Thoracic aorta (tissue), 2 donors: Measurements from ENCODE around the gene HTRA2. TPM values are rescaled to one million over a fixed set of nuclear protein-coding genes. Genes with fewer than 3 reads are reported as not detected.

Experiments used
- ATAC-seq: fragments of 150-250 bp; one replicate; pipeline ENCODE4 v1.8.0; 2017; ENCODE audit warnings: low read depth; ENCODE audit not compliant: insufficient number of reproducible peaks, low FRiP score
- DNase-seq: peaks from one replicate; pipeline ENCODE4 v3.0.0-alpha.2; 2020; ENCODE audit warnings: low spot score
- H3K27ac ChIP-seq, 2 donors: fragments of 200-600 bp; sonication (generic); 1 replicate in 1 of 2; 2 replicates in 1 of 2; pipeline ENCODE4 v1.5.1; 2016; ENCODE audit warnings: mild to moderate bottlenecking in 2 of 2, moderate library complexity in 2 of 2
- H3K27me3 ChIP-seq: fragments of 200-600 bp; sonication (generic); replicated peaks from 2 replicates; pipeline ENCODE4 v1.6.0; 2016; ENCODE audit warnings: mild to moderate bottlenecking; ENCODE audit not compliant: insufficient read depth
- H3K36me3 ChIP-seq: fragments of 200-600 bp; sonication (generic); one replicate; pipeline ENCODE4 v1.5.1; 2016
- H3K4me1 ChIP-seq, 2 donors: fragments of 200-600 bp; sonication (generic); 1 replicate in 1 of 2; 2 replicates in 1 of 2; pipeline versions ENCODE4 v1.5.1 to v1.6.0; 2016; ENCODE audit warnings: low read depth in 2 of 2, mild to moderate bottlenecking in 1 of 2; ENCODE audit not compliant: control insufficient read depth in 1 of 2
- H3K4me3 ChIP-seq: fragments of 200-600 bp; sonication (generic); 2 replicates; pipeline ENCODE4 v1.5.1; 2016; ENCODE audit warnings: mild to moderate bottlenecking
- H3K9me3 ChIP-seq: fragments of 200-600 bp; sonication (generic); 2 replicates; pipeline ENCODE4 v1.5.1; 2016
- total RNA-seq, 2 donors: library from RNA; depleted of rRNA; stranded (reverse); fragments of >200 nt; gene quantifications; one replicate each; pipeline versions ENCODE4 v1.1.0 to v1.2.3, GENCODE V29; 2016
- TF ChIP-seq, protein P1 (sequence below): fragments of 200-600 bp; sonication (generic); IDR thresholded peaks from one replicate; pipeline ENCODE4 v1.5.1; 2019; ENCODE audit warnings: antibody characterized with exemption

The HTRA2 gene
- total RNA-seq, 2 donors from 2014 or later = 34.9 to 35.6 TPM

DNA sequence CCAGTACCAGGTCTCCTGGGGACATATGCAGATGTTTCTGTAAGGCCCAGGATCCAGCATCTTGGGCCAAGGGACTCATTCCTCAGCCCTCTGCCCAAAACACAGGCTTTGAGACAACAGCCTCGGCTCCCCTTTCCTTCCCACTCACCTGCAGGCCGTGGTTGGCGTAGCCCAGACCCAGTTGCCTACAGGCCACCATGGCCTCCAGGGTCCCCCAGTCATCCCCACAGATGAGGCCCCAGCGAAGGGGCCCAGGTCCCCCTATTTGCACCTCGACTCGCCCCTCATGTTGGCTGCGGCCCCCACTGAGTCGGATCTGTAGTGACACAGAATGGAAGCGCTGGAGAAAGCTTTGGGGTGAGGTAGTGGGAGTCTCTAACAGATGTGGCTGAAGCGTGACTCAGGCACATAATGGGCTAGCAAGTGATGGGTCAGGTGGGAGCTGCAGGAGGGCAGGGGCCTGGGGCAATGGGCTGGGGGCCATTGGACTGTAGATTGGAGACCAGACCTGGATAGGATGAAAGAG lies 5.8 kb downstream of the HTRA2 start:
- TF ChIP-seq, protein P1, sequence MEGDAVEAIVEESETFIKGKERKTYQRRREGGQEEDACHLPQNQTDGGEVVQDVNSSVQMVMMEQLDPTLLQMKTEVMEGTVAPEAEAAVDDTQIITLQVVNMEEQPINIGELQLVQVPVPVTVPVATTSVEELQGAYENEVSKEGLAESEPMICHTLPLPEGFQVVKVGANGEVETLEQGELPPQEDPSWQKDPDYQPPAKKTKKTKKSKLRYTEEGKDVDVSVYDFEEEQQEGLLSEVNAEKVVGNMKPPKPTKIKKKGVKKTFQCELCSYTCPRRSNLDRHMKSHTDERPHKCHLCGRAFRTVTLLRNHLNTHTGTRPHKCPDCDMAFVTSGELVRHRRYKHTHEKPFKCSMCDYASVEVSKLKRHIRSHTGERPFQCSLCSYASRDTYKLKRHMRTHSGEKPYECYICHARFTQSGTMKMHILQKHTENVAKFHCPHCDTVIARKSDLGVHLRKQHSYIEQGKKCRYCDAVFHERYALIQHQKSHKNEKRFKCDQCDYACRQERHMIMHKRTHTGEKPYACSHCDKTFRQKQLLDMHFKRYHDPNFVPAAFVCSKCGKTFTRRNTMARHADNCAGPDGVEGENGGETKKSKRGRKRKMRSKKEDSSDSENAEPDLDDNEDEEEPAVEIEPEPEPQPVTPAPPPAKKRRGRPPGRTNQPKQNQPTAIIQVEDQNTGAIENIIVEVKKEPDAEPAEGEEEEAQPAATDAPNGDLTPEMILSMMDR = no peak
- H3K9me3 ChIP-seq = no peaks in the 10 kb centered on the region
- peaks cover 5 to 13% of the 10 kb centered on the region in 2 donors for H3K4me1 ChIP-seq
- no peak for ATAC-seq
- H3K27ac ChIP-seq = no peak overlapping the region
- no peak overlapping the region for H3K4me3 ChIP-seq
- no peak for DNase-seq
- H3K27me3 ChIP-seq = no peaks in the 10 kb centered on the region
- H3K36me3 ChIP-seq = peaks cover 15% of the 10 kb centered on the region

DNA sequence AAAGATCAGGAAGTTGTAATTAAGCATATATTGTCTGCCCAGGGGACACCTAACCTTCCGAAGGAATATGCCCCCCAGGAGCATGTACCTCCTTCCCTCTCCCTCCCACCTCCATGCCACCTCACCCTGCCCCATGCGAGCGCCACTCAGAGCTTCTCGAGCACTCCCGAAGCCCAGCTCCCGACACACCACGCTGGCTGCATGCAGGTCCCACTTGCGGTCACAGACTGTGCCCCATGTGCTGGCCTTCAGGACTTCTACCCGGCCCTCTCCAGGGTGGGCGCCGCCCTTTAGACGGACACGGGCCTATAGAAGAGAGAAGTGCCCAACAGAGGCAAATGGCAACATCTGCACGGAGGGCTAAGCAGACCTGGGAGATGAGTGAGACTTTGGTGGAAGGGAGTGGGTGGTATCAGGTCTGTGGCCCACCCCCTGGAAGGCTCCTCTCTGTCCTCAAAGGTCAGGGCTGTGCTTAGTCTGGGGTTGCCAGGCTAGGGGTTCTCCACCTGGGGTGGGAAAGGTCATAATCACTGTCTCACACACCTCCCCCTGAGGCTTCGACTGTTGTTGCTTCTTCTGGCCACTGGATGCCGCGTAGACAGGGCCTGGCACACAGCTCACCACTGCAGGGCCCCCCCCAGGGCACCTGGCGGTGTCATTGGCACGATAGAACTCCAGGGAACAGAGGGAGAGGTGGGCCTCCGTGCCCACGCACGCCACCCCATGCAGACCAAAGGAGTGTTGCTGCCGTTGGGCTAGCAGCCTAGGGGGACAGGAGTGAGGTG lies 6.6 kb downstream of the HTRA2 start:
- ATAC-seq = no peak
- TF ChIP-seq, protein P1 = no peak

DNA sequence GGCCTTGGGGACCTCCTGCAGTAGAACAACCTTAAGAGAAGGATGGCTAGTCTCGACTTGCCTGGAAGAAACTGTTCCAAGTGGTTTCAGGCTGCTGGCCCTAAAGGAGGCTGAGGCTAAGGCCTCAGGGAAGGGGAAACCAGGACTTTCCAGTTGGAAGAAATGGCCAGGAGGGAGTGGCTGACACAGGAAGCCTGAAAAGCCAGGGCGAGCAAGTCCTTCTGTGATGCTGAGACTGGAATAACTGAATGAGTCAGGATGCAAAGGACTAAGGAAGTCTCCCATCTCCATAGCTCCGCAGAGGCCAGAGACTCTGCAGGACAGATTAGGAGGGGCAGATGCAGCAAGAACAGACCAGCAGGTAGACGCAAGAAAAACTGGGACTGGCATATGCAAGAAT lies 7.4 kb downstream of the HTRA2 start:
- no peak overlapping the region for H3K4me3 ChIP-seq
- H3K36me3 ChIP-seq = peaks cover 15% of the 10 kb centered on the region
- TF ChIP-seq, protein P1 = no peak
- H3K9me3 ChIP-seq = no peaks in the 10 kb centered on the region
- ATAC-seq (no peak), DNase-seq (no peak)
- no peaks in the 10 kb centered on the region for H3K27me3 ChIP-seq
- H3K27ac ChIP-seq = no peak overlapping the region
- no peaks in the 10 kb centered on the region for H3K4me1 ChIP-seq

More for the DNA sequence above, 6.6 kb downstream of the HTRA2 start:
- no peak overlapping the region for H3K27ac ChIP-seq
- peaks cover 0 to 4% of the 10 kb centered on the region in 2 donors for H3K4me1 ChIP-seq
- DNase-seq = no peak
- H3K9me3 ChIP-seq = no peaks in the 10 kb centered on the region
- peaks cover 15% of the 10 kb centered on the region for H3K36me3 ChIP-seq
- no peaks in the 10 kb centered on the region for H3K27me3 ChIP-seq
- H3K4me3 ChIP-seq = no peak overlapping the region

DNA sequence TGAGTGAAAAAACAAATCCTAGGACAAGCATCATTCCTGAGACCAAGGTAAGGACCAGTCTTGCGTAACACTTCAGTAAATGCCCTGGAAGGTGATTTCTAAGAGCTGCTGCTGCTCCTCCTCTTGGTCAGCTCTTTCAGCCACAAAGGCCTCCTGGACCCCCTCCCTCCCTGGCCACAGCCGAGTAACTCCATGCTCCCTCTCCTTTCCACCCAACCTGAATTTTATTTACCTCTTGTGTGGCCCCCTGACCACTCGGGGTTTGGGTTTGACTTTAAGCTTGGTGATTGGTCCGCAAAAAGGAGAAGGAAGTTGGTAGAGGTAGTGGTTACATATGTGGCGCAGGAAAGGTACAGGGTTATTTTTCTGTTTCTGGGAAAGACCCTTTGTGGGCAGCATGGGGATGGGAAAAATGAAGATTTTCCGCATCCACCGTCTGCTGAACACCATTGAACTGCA lies 9.2 kb downstream of the HTRA2 start:
- ATAC-seq (no peak), DNase-seq (no peak)
- no peaks in the 10 kb centered on the region for H3K4me1 ChIP-seq
- H3K27ac ChIP-seq = no peak overlapping the region
- TF ChIP-seq, protein P1 = no peak
- no peaks in the 10 kb centered on the region for H3K27me3 ChIP-seq
- no peak overlapping the region for H3K4me3 ChIP-seq
- no peaks in the 10 kb centered on the region for H3K9me3 ChIP-seq
- peaks cover 2% of the 10 kb centered on the region for H3K36me3 ChIP-seq

DNA sequence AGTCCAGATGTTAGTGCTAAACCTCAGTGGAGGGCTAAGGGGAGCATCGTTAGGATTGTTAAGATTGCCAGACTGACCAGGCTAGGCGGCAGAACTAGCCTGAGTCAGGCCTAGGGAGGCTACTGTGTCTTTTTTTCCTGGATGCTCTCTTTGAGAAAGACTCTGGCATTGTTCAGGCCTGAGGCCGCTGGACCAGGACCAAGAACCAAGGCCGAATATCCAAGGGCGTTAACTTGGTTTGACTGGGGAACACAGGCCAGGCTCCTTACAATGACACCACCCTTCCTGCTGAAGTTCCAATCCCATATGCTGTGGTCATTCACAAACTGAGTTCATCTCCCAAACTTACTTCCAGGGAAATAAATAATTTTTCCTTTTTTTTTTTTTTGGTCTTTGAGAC lies 10.6 kb downstream of the HTRA2 start:
- TF ChIP-seq, protein P1 = no peak
- no peaks in the 10 kb centered on the region for H3K4me1 ChIP-seq
- no peak overlapping the region for H3K27ac ChIP-seq
- no peaks in the 10 kb centered on the region for H3K36me3 ChIP-seq
- H3K27me3 ChIP-seq = no peaks in the 10 kb centered on the region
- no peak for ATAC-seq
- no peaks in the 10 kb centered on the region for H3K9me3 ChIP-seq
- DNase-seq = no peak
- H3K4me3 ChIP-seq = no peak overlapping the region
